Kidney epithelial cell (primary cell): ENCODE results near the gene ARMC2. TPM values are rescaled to one million over a fixed set of nuclear protein-coding genes. Genes with fewer than 3 reads are reported as not detected.

Source experiments
- DNase-seq: peaks from one replicate; pipeline ENCODE4 v3.0.0-alpha.2; 2010; ENCODE audit warnings: low read depth
- H3K27me3 ChIP-seq: 2 replicates; pipeline ENCODE4 v1.6.0; 2011; ENCODE audit warnings: low read length; ENCODE audit not compliant: control insufficient read depth, insufficient read depth
- H3K36me3 ChIP-seq: 2 replicates; pipeline ENCODE4 v1.5.1; 2011; ENCODE audit warnings: low read length; ENCODE audit not compliant: control insufficient read depth, insufficient read depth
- H3K4me3 ChIP-seq: 2 replicates; pipeline ENCODE4 v1.5.1; 2011; ENCODE audit warnings: low read depth, mild to moderate bottlenecking, control low read depth, low read length
- CTCF ChIP-seq: IDR thresholded peaks from 2 replicates; pipeline ENCODE4 v1.5.1; 2011; ENCODE audit warnings: mild to moderate bottlenecking, moderate library complexity, low read length, control low read depth, inconsistent platforms; ENCODE audit not compliant: insufficient read depth, poor library complexity, severe bottlenecking
- total RNA-seq: library from RNA; depleted of rRNA; stranded (reverse); fragments of >200 nt; gene quantifications from 2 replicates; pipeline ENCODE4 v1.2.3, GENCODE V29; 2015

Gene ARMC2
- total RNA-seq, 1 donor from 2014 or later: 1.1 TPM

GRCh38 chr6:108801366-108801765 is 46.9 kb upstream of the ARMC2 start:
- no peak overlapping the region for H3K4me3 ChIP-seq
- H3K36me3 ChIP-seq: no peaks in the 10 kb centered on the region
- no peak for DNase-seq
- no peak for TF ChIP-seq CTCF
- H3K27me3 ChIP-seq: no peaks in the 10 kb centered on the region

GRCh38 chr6:108803982-108804490 is 44.2 kb upstream of the ARMC2 start:
- TF ChIP-seq CTCF: no peak
- Histone ChIP-seq H3K4me3 (no peak overlapping the region), H3K36me3 (no peaks in the 10 kb centered on the region), H3K27me3 (no peaks in the 10 kb centered on the region)
- DNase-seq: no peak

GRCh38 chr6:108804956-108805355 is 43.3 kb upstream of the ARMC2 start:
- Histone ChIP-seq H3K4me3 (no peak overlapping the region), H3K27me3 (no peaks in the 10 kb centered on the region), H3K36me3 (no peaks in the 10 kb centered on the region)
- no peak for DNase-seq
- no peak for TF ChIP-seq CTCF

GRCh38 chr6:108805611-108806167 is 42.5 kb upstream of the ARMC2 start:
- Histone ChIP-seq H3K27me3 (no peaks in the 10 kb centered on the region), H3K36me3 (no peaks in the 10 kb centered on the region), H3K4me3 (no peak overlapping the region)
- no peak for DNase-seq
- no peak for TF ChIP-seq CTCF

GRCh38 chr6:108806171-108806570 is 42.1 kb upstream of the ARMC2 start:
- Histone ChIP-seq H3K4me3 (no peak overlapping the region), H3K27me3 (no peaks in the 10 kb centered on the region), H3K36me3 (no peaks in the 10 kb centered on the region)
- no peak for TF ChIP-seq CTCF
- DNase-seq: no peak

- H3K27me3 ChIP-seq: no peaks in the 10 kb centered on the region
- TF ChIP-seq CTCF: no peak
- no peak overlapping the region for H3K4me3 ChIP-seq
- H3K36me3 ChIP-seq: no peaks in the 10 kb centered on the region
- DNase-seq: no peak
Observed at GRCh38 chr6:108806665-108807064, 41.6 kb upstream of the ARMC2 start.
